SU-DHL-6 (cell line): ENCODE measurements around the gene TMPRSS2.

Experiments
- H2AFZ ChIP-seq: fragments of 200-600 bp; sonication (generic); 2 replicates; pipeline ENCODE4 v1.6.1; 2014; ENCODE audit warnings: low read depth, mild to moderate bottlenecking, moderate library complexity, mixed read lengths, antibody characterized with exemption, low read length; ENCODE audit not compliant: severe bottlenecking
- H3F3A ChIP-seq: fragments of 200-600 bp; shearing (Covaris generic); 2 replicates; pipeline ENCODE4 v1.6.0; 2016; ENCODE audit warnings: antibody characterized with exemption, mild to moderate bottlenecking; ENCODE audit not compliant: insufficient read depth
- H3K27ac ChIP-seq: fragments of 200-600 bp; sonication (generic); 2 replicates; pipeline ENCODE4 v1.5.1; 2016; ENCODE audit warnings: low read depth, mild to moderate bottlenecking, low read length, moderate library complexity, mixed read lengths
- H3K27me3 ChIP-seq: fragments of 200-600 bp; sonication (generic), shearing (Covaris generic); 2 replicates; pipeline ENCODE4 v1.6.0; 2014; ENCODE audit warnings: mild to moderate bottlenecking, low read length
- H3K36me3 ChIP-seq: fragments of 200-600 bp; sonication (generic); 2 replicates; pipeline ENCODE4 v1.6.1; 2014; ENCODE audit warnings: mild to moderate bottlenecking, low read length, mixed read lengths
- H3K4me2 ChIP-seq: fragments of 300-600, 200-600 bp; shearing (Covaris generic), sonication (generic); 2 replicates; pipeline ENCODE4 v1.6.0; 2014; ENCODE audit warnings: low read length, low read depth, mild to moderate bottlenecking; ENCODE audit not compliant: poor library complexity, severe bottlenecking
- H3K4me3 ChIP-seq: fragments of 200-600 bp; sonication (generic); 2 replicates; pipeline ENCODE4 v1.5.1; 2014; ENCODE audit warnings: antibody characterized with exemption, low read length, mild to moderate bottlenecking, mixed read lengths; ENCODE audit not compliant: insufficient read depth, poor library complexity, severe bottlenecking
- H3K79me2 ChIP-seq: fragments of 200-600 bp; sonication (generic); 2 replicates; pipeline ENCODE4 v1.6.1; 2014; ENCODE audit warnings: mild to moderate bottlenecking, low read length, moderate library complexity; ENCODE audit not compliant: insufficient read depth
- H3K9ac ChIP-seq: fragments of 200-600 bp; sonication (generic); 2 replicates; pipeline ENCODE4 v1.7.0; 2014; ENCODE audit warnings: mild to moderate bottlenecking, low read length
- H3K9me2 ChIP-seq: fragments of 200-600 bp; sonication (generic); replicated peaks from 2 replicates; pipeline ENCODE4 v1.6.1; 2014; ENCODE audit warnings: low read length; ENCODE audit not compliant: insufficient read depth
- H3K9me3 ChIP-seq: fragments of 200-600 bp; sonication (generic); 2 replicates; pipeline ENCODE4 v1.6.1; 2014; ENCODE audit warnings: low read length, mixed read lengths; ENCODE audit not compliant: insufficient read depth
- H4K20me1 ChIP-seq: fragments of 200-600 bp; sonication (generic); 2 replicates; pipeline ENCODE4 v1.6.1; 2014; ENCODE audit warnings: low read depth, mild to moderate bottlenecking, antibody characterized with exemption, low read length, moderate library complexity, mixed read lengths
- EZH2phosphoT487 ChIP-seq: fragments of 200-600 bp; sonication (generic), shearing (Covaris generic); conservative IDR thresholded peaks from 2 replicates; pipeline ENCODE4 v1.6.1; 2018; ENCODE audit warnings: mild to moderate bottlenecking, antibody characterized with exemption, low read length, moderate library complexity, mixed read lengths
- TF ChIP-seq, protein P1 (sequence below): fragments of 200-600 bp; sonication (generic); IDR thresholded peaks from one replicate; pipeline ENCODE4 v1.5.1; 2017; ENCODE audit warnings: antibody characterized with exemption, mild to moderate bottlenecking, low read length, moderate library complexity; ENCODE audit not compliant: insufficient read depth, poor library complexity, severe bottlenecking

The TMPRSS2 gene

DNA sequence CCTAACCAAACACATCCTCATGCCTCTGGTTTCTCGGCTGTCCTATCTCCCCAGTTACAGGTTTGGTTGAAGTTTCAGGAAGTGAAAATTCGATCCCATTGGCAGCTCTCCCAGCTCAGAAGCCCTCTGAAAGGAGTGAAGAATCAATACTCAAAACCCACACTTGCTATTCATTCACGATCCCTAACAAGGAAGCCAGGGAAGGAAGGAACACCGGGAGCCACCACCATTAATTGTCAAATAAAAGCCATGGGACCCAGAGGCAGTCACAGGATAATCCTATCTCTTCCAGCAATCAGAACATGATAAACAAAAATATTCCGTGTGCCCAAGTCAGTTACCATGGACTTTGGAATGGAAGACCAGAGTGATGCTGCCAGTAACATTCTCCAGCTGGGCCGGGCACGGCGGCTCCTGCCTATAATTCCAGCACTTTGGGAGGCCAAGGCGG lies 7.0 kb downstream of the TMPRSS2 start:
- Histone ChIP-seq H3F3A (no peaks in the 10 kb centered on the region), H3K79me2 (no peaks in the 10 kb centered on the region), H3K36me3 (no peaks in the 10 kb centered on the region), H3K27ac (no peak overlapping the region), H3K4me2 (no peak overlapping the region), H3K9me3 (no peaks in the 10 kb centered on the region), H2AFZ (no peak overlapping the region), H3K4me3 (no peak overlapping the region), H4K20me1 (no peaks in the 10 kb centered on the region), H3K9me2 (no peaks in the 10 kb centered on the region), H3K27me3 (no peaks in the 10 kb centered on the region), H3K9ac (no peak overlapping the region)
- TF ChIP-seq, protein P1, sequence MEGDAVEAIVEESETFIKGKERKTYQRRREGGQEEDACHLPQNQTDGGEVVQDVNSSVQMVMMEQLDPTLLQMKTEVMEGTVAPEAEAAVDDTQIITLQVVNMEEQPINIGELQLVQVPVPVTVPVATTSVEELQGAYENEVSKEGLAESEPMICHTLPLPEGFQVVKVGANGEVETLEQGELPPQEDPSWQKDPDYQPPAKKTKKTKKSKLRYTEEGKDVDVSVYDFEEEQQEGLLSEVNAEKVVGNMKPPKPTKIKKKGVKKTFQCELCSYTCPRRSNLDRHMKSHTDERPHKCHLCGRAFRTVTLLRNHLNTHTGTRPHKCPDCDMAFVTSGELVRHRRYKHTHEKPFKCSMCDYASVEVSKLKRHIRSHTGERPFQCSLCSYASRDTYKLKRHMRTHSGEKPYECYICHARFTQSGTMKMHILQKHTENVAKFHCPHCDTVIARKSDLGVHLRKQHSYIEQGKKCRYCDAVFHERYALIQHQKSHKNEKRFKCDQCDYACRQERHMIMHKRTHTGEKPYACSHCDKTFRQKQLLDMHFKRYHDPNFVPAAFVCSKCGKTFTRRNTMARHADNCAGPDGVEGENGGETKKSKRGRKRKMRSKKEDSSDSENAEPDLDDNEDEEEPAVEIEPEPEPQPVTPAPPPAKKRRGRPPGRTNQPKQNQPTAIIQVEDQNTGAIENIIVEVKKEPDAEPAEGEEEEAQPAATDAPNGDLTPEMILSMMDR = no peak
- no peak for TF ChIP-seq EZH2phosphoT487

DNA sequence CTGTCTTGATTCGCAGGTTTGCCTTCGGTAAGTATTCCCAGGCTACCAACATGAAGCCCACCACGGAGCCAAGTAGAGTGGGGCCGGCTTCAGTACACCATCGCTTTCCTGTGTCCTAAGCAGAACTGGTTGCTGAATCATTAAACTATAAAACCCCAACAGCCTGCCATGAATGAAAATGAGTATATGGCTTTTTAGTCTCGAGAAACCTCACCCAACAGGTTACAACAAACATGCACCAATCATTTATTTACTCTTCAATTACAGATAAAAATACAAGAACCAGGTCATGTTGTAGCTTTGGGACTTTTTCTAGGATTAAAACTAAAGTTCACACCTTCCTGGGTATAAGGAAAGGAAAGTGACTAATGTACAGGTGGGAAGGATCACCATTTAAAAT lies 7.6 kb downstream of the TMPRSS2 start:
- Histone ChIP-seq H3K36me3 (no peaks in the 10 kb centered on the region), H3K9me3 (no peaks in the 10 kb centered on the region), H3K4me3 (no peak overlapping the region), H4K20me1 (no peaks in the 10 kb centered on the region), H3K27me3 (no peaks in the 10 kb centered on the region), H3K9ac (no peak overlapping the region), H3F3A (no peaks in the 10 kb centered on the region), H3K9me2 (no peaks in the 10 kb centered on the region), H3K79me2 (no peaks in the 10 kb centered on the region), H2AFZ (no peak overlapping the region), H3K27ac (no peak overlapping the region), H3K4me2 (no peak overlapping the region)
- TF ChIP-seq, protein P1 = no peak
- no peak for TF ChIP-seq EZH2phosphoT487

DNA sequence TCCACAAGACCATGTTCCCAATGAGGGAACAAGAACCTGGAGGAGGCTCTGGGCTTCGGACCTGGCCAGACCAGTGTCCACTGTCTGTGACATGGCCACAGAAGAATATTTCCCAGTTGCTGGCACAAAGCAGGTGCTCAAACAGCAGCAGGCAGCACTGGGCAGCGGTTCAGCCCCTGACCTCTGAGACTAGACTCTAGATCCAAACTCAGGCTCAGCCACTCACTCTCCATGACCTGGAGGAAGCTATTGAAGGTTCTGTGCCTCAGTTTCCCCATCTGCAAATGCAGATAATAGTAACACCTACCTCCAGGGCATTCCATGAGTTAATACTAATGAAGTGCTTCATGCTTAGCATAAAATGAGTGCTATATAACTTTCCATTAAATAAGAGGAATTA lies 8.0 kb downstream of the TMPRSS2 start:
- H3F3A ChIP-seq = no peaks in the 10 kb centered on the region
- H3K4me3 ChIP-seq = no peak overlapping the region
- no peaks in the 10 kb centered on the region for H3K9me3 ChIP-seq
- H3K4me2 ChIP-seq = no peak overlapping the region
- no peaks in the 10 kb centered on the region for H3K79me2 ChIP-seq
- H3K9ac ChIP-seq = no peak overlapping the region
- no peak for TF ChIP-seq EZH2phosphoT487
- TF ChIP-seq, protein P1 = no peak
- no peaks in the 10 kb centered on the region for H3K36me3 ChIP-seq
- no peak overlapping the region for H3K27ac ChIP-seq
- H4K20me1 ChIP-seq = no peaks in the 10 kb centered on the region
- H3K27me3 ChIP-seq = no peaks in the 10 kb centered on the region
- H2AFZ ChIP-seq = no peak overlapping the region
- H3K9me2 ChIP-seq = no peaks in the 10 kb centered on the region
